NCI-H1930 (cell line): ENCODE data around the gene SH2B2.
A peak's percentile ranks its signal among the peaks of the same experiment; 100 is the strongest.

ENCODE experiments used
- DNase-seq, 2 experiments: peaks; one replicate each; lab custom pipeline; 2025; lab: John Stamatoyannopoulos, UW

The SH2B2 gene

DNA sequence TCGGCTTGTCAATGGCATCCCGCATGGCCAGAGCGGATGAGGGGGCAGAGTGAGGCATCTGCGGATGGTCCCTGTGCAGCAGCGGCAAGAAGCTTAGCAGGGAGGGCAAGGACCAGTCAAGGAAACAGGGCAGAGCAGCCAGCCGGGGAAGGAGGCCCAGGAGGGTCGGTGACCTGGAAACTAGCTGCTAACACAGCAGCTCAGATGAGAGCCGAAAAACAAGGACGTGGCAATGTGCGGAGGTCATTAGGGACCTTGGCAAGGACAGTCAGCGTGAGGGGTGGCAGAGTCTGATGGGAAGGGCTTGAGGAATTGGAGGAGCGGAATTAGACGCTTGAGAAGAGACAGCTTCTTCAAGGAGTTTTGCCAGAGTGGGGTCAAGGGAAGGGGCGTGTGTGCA lies 20.1 kb upstream of the SH2B2 start:
- no peak for DNase-seq

DNA sequence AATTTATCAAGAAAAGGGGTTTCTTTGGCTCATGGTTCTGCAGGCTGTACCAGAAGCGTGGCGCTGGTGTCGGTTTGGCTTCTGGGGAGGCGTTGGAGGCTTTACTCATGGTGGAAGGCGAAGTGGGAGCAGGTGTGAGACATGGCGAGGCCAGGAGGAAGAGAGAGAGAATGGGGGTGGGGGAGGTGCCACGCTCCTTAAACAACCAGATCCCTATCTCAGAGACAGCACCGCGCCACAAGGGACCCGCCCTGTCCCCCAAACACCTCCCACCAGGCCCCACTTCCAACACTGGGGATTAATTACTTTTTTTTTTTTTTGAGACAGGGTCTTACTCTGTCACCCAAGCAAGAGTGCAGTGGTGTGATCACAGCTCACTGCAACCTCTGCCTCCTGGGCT lies 18.0 kb upstream of the SH2B2 start:
- no peak for DNase-seq

DNA sequence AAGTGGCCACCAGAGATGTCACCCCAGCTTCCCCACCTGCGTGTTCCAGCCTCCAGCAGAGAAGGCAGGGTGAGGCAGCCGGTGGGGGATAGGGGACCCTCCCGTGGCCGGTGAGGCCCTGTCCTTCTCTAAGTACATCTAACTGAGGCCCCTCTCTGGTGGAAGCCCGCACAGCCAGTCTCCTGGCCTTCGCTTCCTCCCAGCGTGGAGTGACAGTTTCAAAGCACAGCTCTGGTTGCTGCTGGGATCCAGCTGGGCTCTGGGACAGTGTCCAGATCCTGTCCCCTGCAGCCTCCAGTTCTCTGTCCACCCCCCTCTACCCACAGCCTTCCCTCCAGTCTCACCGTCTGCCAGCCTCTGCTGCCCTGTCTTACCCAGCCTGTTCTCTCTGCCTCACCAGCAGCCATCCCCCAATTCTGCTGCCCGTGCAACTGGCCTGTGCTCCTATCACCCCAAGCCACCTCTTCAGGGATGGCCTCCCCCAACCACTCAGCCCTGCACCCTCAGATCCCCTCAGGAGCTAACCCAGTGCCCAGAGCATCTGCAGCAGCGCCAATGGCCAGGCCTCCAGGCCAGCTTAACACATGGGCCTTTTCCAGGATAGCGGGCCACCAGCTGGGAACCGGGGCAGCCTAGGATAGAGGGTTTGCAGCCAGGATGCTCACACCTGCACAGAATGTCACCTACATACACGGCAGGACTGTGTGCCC lies 16.3 kb upstream of the SH2B2 start:
- no peak for DNase-seq

DNA sequence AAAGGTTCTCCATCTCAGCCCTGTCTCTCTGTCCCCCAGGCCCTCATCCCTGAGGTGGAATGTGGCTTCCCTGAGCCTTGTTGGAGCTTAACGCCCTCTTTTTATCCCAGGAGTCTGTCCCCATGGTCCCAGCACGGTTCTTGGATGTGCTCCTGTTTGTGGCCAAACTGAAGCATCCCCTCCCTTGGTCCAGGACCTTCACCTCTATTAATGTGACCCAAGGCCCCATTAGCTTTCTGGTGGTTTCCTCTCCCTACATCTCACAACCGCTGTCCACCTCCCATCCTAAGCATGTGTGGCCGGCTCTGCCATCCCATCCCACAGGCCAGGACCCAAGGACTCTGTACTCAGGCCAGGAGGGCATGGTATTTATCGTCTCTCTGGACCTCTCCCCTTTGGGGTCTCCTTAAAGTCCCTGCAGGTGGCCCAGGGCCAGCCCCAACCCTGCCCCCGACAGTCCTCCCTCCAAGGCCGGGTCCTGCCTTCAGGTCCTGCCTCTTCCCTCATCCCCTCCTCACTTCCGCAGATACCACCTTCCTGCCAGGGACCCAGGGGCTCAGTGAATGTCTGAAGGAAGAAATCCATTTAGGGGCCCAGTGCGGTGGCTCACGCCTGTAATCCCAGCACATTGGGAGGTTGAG lies 15.4 kb upstream of the SH2B2 start:
- no peak for DNase-seq

DNA sequence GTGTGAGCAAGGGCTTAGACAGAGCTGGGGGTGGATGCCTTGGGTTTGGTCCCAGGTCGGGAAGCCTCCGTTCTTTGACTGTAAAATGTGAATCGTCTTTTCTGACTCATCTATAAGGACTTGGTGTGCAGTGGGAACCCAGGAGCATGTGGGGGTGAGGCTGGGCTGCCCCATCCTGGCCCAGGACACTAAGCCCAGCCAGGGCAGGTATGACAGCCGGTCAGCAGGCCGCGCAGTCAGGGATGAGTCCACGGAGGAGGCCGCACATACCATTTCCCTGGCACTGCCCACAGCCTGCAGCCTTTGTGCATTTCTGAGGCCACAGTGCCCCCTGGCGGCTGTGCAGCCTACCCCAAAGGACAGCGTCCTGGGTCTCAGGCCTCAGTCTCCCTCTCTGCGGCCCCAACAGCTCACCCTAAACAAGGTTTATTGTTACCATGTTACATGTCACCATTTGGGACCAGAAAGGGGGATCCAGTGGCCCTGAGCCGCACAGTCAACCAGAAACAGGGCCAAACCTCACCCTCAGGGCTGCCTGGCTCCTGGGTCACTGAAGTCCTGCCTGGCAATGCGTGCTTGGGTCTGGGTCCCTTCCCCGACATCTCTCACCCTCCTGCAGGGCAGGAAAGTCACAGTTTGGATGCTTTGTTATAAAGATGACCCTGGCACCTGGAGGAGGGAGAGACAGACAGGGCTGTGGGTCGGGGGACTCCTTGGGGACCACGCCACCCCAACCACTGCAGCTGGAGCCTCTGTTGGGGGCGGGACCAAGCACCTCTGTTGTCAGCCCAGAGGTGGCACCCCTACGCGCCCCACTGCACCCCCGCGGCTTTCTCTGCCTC lies 14.4 kb upstream of the SH2B2 start:
- peak in 1 of 2 experiments; percentile 72 for DNase-seq

DNA sequence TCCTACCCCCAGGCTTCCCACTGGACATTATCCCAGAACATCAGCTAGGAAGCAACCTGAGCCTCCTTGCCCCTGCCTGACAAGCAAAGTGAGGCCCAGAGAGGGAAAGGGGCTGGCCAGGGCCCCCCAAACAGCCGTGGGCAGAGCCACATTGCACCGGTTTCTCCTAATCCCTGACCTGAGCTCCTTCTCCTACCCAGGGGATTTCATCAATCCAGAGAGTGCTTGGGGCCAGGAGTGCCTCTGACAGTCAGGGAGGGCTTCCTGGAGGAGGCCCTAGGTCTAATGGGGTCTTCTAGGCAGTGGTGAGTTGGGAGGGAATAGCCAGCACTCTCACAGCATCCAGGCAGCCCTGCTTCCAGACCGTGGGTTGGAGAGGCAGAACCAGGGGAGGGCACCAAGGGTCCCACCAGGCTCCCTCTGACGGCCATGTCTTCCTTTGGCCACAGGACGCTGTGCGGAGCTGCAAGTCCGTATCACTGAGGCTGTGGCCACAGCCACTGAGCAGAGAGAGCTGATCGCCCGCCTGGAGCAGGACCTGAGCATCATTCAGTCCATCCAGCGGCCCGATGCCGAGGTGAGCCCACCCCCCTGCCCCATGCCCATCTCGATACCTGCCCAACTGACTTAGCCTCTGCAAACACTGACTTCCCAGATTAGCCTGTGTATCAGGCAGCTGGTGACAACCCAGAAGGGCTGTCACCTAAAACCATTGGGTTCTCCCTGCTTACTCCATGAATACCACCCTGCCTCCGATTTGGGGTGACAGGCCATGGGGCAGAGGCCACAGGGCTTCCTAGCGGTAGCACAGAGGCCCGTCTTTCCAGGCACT lies 13.5 kb upstream of the SH2B2 start:
- no peak for DNase-seq

DNA sequence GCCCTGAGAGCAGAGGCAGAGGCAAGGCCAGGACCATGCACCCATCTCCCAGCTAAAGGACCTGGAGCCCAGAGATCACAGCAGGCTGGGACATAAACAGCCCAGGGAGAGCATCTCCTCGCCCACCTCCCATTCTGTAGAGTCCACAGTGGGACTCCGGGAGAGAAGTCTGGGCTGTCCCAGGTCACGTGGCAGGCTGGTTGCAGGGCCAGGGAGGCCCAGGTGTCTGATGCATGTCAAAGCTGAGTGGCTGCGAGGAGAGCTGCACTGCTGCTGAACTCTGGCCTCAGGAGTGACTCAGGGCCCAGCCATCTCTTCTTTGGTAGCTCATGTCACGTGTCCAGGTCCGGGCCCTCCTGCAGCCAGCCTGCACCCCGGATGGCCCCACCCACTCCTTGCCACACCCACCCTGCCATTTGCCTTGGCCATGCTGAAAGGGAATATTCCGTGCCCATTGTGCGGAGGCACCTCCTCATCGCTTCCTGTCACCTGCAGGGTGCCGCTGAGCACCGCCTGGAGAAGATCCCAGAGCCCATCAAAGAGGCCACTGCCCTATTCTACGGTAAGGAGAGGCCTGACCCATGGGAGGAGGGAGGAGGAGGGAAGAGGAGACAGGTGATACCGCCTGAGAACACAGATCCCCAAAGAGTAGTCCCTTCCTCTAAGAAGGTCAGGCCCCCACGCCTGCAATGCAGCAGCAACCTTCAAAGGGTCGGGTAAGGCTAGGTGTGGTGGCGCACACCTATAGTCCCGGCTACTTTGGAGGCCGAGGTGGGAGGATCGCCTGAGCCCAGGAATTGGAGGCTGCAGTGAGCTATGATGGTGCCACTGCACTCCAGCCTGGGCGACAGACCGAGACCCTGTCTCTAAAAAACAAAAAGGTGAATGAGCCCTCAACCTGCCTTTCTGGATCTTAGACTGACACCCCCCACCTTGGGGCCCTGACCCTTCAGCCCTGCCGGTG lies 12.6 kb upstream of the SH2B2 start:
- no peak for DNase-seq

DNA sequence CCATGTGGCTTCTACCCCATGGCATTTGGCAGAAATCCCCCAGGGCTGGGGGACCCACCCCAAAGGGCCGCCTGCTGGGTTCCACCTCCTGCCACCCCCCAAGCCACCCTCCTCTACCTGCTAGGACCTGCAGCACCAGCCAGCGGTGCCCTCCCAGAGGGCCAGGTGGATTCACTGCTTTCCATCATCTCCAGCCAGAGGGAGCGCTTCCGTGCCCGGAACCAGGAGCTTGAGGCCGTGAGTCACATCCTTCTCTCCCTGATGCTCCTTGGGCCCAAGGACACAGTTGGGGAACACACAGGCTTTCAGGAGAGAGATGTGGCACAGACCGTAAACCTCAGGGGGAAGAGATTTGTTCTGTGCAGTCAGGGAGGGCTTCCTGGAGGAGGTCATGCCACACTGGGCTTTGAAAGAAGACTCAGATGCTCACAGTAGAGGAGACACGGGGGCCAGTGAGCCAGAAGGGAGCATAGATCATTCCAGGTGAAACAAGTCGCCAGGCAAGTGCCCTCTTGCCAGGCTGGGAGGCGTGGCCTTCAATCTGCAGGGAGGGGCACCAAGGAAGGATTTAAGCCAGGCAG lies 11.5 kb upstream of the SH2B2 start:
- no peak for DNase-seq

DNA sequence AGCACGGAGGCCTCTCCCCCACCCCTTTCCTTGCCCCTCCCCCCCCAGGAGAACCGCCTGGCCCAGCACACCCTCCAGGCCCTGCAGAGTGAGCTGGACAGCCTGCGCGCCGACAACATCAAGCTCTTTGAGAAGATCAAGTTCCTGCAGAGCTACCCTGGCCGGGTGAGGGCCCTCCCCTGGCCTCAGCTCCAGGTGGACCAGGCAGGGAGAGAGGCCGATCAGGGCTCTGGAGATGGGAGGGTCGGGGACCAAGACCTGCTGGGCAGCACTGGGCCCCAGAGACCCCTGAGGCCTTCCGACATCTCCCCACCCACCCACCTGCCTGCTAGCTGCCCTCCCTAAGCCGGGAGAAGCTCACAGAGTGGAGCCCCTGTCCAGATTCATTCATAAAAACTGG lies 8.8 kb upstream of the SH2B2 start:
- DNase-seq: no peak

DNA sequence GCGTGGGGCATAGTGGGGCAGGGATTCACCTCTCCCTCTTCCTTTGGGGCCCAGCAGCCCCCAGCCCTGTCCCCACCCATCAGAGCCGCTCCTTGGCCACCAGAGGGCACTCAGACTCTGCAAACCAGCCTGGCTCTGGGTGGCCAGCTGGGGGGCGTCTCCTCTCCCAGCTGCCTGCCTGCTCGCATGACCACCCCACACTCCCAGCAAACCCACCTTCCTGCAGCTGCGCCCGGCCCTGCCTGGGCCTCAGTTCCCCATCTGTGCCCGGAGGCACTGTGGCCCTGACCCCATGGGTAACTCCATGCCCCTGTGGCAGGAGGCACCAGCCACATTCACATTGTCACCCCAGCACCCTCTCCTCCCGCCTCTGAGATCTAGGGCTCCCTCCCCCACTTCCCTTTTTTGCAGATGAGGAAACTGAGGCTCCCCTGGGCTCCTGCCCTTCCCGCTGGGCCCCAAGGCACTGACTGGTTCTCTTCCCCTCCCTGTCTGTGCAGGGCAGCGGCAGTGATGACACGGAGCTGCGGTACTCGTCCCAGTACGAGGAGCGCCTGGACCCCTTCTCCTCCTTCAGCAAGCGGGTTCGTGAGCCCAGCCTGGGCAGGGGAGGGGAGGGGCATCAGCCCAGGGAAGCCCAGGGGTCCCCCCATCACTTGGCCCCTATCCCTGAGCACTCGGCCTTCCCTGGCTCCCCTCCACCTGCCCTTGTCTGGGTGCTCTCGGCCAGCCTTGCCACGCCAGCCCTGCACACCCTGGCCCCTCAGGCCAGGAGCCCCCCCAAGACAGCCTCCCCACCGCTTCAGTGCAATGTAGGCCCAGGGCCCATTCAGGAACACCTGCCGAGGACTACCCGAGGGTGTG lies 6.9 kb upstream of the SH2B2 start:
- DNase-seq: peak; percentile 44 to 67

DNA sequence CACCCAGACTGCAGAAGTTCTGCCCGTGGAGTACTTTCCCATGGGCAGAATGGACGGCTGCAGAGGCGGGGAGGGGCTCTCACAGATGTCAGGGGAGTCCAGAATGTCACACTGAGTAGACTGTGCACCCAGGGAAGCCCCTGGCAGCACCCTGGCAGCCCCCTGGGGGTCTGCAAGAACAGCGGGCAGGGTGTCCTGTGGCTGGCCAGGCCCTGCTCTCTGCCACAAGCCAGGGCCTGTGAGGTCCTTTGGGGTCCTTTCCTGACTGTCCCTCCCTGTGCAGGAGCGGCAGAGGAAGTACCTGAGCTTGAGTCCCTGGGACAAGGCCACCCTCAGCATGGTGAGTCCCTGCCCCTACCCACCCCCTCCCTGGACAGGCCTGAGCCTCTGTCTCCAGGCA lies 6.1 kb upstream of the SH2B2 start:
- DNase-seq: no peak

DNA sequence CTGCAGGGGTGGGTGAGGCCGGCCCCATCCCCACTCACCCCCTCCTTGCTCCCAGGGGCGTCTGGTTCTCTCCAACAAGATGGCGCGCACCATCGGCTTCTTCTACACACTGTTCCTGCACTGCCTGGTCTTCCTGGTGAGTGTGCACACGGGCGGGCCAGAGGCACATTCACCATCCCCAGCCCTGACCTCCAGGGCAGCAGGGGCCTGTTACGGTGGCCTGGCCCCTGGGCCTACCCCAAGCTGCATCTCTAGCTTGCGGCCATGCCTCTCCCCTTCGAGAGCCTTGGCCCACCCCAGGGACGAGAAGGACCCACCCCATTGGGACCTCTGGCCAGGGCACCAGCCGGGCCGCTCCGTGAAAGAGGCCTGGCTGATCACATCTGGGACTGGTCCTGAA lies 4.9 kb upstream of the SH2B2 start:
- DNase-seq: no peak

DNA sequence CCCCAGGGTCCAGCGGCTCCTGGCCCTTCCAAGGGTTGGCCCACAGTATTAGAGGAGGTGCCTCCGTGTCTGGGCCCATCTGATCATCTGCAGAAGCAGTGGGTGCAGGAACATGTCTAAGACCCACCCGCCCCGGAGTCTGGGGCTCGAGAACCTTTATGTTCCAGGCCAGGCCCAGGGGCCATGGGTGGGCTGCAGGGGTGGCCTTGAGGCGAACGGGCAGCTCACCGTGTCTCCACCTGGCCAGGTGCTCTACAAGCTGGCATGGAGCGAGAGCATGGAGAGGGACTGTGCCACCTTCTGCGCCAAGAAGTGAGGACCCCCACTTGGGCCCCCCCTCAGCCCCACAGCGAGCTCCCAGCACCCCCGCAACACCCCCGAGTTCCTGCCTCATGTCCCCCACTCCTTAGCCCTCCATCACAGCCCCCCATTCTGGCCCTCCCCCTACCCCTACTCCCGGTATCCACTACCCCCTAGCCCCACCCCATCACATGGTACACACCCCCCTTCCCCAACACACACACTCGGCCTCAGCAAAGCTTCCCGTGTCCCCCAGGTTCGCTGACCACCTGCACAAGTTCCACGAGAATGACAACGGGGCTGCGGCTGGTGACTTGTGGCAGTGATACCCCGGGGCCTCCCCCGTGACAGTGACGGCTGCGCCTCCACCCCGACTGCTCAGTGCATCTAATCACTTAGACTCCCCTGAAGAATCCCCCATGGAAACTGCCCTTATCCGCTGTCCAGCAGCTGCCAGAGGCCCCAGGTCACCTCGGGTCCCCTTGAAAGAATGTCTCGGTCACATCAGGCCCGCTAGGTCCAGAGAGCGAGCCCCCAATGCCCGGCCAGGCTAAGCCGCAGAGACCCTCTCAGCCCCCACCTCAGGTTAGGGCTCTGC lies 4.0 kb upstream of the SH2B2 start:
- DNase-seq: no peak

DNA sequence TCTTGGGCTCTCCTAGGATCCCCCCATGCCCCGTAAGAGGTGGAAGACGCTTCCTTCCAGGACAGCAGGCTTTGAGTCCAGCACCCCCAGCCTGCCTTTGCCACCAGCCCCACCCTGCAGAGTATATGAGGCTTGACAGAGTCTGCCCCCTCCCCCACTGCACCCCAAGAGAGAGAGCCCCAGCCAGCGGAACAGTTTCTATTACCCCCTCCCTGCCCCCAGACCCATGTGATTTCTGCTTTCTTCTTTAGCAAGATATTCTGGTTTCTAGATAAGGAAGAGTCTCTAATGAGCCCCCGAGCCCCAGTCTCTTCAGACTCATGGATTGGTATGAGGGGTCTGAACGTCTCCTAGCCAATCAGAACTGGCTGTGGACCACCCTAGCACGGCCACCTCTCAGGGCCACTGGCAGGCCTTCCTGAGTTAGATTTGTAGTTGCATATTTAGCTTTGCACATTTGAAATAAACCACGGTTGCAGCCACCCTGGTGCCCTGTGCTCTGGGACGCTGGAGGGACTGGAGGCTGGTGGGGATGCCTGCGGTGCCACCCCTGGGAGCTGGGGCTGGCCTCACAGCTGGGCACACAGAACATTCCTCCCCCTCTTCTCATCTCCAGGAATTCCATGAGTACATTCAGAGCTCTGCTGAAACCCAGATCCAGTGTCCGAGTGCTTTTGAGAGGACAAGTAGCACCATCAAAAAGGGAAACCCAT lies 3.0 kb upstream of the SH2B2 start:
- DNase-seq: no peak

DNA sequence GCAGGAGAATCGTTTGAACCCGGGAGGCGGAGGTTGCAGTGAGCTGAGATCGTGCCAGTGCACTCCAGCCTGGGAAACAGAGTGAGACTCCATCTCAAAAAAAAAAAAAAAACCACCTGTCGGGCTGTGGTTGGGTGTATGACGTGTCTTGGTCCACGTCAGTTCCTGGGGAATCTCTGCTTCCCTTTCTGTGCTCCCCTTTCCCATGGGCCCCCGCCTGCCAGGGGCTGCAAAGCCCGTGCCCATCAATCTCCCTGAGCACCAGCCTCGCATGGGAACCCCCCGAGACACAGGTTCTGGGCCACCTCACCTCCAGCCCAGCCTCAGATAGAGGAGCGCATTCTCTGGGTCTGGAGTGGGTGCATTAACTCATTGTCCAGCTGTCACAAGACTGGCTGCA lies 2.3 kb upstream of the SH2B2 start:
- no peak for DNase-seq

DNA sequence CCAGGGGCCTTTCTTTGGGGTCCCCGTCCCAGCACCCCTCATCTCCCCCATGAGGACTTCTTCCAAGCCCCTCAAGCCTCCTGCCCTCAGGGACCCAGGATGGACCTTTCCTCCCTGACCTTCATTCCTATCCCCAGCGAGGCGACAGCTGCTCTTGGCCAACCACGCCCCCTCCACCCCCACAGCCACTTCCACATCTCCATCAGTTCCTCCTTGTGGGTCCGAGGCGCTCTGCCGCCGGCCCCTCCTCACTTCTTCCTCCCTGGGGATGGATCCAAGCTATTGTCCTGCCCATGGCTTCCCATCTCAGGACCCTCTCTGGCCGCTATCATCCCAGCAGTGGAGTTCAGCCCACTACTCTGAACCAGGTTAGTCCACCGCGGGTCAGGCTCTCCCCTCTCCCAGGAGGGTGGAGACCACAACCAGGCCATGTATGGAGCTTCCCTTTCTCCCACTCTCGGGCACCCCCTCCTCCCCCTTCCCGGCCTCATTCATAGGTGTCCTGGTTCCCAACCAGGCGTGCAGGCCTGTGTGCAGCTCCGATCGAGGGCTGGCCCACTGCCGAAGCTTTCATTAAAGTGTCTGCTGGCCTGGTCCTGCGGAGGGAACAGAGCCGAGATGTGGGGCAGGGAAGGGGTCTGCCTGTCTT lies 1.7 kb upstream of the SH2B2 start:
- DNase-seq: no peak

DNA sequence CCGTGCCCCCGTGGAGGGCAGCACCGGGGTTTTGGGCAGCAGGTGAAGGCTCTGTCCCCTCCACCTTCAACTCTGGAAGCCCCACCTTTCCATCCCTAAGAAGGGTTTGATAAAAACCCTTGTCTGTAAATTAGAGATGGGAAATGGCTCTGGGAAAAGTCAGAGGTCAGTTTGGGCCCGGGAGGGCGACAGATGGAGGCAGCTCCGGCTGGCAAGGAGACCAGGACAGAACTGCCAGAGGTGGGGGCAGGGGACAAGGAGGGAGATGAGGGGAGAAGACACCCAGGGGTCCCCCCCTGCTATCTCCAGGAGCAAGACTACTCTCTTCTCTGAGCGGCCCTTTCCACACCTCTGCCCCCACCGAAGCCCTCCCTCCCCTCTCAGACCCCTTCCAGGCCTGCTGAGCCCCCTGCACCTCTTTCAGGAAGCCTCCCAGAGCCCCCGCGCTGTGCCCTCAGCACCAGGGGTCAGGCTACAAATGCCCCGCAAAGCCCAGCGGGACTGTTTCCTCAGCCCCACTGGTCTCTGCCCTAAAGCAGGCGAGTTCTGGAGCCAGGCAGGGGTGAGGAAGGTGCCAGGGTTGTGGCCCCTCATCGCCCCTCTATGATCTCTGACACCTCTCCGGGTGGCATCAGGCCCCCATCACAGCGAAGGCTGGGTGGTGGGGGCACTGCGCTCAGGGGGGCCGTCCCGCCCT lies 980 bp upstream of the SH2B2 start:
- no peak for DNase-seq
